Brain pericyte (primary cell): ENCODE data around the gene HLA-DRB1.
"Not testable (repeated sequence)": the region's sequence is repeated elsewhere in the genome, so short reads cannot be mapped to it uniquely, and the experiment has no call there.

Source experiments
- DNase-seq: peaks from one replicate; pipeline ENCODE4 v3.0.0-alpha.2; 2012; ENCODE audit warnings: low read depth, low spot score

HLA-DRB1 gene

DNA sequence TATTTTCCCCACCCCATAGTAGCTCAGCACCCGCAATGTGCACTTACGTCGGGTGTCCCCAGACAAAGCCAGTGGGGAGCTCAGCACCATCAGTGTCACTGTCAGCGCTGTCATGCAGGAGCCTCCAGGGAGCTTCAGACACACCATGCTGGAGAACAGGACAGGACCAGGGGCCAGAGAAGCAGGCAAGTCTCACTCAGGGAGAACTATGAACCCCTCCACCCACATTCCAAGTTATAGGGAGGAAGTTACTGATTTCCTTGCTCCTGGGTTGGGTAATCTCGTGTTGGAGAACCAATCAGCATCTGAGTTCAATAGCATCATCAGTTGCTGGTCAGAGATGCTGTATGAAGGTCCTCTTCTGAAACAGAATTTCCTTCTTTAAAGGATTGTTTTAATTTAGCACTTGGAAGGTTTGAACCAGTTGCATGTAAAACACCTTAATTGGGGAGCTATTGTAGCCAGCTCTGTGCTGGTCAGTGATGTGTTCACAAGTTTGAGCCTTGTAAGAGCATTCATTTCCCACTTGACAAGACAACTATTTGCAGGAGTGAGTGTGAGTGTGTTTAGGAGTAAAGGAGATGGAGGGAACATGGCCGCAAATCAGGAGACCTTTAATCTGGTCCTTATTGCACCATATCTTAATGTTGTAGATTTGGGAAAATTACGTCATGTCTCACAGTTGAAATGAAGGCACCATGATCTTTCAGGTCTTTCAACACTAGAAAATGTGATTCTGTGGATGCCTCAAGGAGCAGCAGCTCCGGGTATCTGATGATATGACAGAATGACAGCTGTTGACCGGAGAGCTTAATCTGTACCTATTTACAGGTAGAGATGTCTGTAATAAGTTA, at the start of gene HLA-DRB1:
HLA-DRB1 (minus strand) TSS at position 253 of the 854 bp plus-strand sequence; CDS start at position 147, 106 bp downstream.
- no peak for DNase-seq

DNA sequence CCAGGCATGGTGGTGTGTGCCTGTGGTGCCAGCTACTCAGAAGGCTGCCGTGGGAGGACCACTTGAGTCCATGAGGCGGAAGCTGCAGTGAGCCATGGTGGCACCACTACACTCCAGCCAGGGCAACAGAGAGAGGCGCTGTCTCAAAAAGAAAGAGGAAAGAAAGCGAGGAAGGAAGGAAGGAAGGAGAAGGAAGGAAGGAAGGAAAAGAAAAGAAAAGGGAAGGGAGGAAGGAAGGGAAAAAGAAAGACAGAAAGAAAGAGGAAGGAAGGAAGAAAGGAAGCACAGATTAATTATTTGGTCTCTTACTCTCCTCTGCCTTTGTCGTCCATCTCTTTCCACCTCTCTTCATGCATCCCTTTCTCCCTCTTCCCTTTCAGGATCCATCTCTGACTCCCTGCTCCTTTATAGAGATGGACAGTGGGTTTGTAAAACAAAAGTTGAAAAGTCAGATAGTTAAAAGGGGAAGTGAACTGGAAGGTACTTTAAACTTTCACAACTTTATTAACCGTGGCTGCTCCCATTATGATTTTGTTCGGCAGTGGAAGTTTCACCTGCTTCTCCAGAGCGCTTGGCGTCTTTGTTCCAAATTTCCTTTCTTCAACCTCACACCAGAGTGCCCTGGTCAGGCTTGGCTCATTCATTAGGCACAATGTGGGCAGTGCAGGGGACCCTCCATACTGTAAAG, 49.0 kb upstream of the HLA-DRB1 start:
- no peak for DNase-seq

DNA sequence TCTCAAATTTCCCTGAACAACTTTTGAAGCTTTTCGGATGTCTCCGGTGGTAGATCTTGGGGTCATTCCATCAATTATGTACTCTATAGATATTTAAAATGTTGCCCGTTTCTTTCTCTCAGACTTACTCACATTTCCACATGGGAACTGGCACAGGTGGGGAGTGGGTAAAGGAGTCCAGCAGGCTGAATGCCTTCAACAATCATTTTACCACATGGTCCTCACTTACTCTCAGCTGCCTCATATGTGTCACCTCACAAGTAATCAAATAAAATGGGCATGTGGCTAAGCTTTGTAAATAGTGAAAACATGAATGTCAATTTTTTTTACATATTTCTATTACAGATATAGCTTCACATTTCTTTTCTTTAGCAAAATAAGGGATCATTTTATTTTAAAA, 48.2 kb upstream of the HLA-DRB1 start:
- no peak for DNase-seq

DNA sequence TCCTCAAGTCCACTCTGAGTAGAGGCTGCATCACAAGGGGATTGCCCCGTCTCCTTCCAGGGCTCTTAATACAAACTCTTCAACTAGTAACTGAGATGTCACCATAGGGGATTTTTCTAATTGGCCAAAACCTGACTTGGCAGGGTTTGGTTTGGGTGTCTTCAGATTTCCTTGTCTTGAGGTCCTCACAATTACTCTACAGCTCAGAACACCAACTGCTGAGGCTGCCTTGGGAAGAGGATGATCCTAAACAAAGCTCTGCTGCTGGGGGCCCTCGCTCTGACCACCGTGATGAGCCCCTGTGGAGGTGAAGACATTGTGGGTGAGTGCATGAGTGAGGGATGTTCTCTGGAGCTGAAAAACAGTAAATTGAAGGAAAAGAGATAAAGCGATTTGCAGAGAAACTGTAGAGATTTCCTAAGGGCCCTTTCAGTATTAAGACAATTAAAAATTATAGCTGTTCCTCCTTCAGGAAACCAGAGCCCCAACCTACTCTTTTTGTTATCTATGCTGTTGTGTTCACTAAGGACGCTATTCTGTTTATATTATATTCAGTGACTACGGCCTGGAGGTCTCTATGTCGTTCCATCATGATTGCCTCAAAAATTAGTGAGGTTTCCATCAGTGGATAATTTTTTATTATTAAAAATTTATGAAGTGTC, 47.7 kb upstream of the HLA-DRB1 start, which contains the start of gene HLA-DQA1:
HLA-DQA1 (plus strand) TSS at position 188 of the 662 bp plus-strand sequence; CDS start at position 241, 53 bp downstream.
- no peak for DNase-seq

DNA sequence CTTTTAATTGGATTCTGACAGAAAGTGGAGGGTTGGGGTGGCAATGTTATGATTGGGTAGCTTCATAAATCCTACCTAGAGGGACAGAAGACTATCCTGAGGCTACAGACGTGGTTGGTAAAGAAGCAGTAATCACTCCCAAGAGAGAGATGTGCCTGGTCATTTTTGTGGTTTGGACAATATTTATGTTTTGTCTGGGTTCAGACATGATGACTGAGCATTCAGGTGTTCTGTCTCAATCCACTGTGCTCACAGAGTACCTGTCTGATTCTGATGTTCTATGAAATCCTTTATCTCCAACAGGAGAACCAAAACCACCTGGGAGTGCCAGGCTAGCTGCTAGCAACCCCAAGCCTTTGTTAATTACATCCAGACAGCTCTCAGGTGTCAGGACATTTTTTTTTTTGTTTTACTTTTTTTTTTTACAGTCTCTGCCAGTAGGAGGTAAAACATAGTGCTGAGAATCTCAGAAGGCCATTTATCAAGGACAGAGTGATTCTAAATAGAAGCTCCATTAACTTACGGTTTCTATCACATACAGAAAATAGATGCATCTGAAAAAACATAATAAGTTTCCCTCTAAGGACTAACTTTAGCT, 46.0 kb upstream of the HLA-DRB1 start:
- DNase-seq = no peak

DNA sequence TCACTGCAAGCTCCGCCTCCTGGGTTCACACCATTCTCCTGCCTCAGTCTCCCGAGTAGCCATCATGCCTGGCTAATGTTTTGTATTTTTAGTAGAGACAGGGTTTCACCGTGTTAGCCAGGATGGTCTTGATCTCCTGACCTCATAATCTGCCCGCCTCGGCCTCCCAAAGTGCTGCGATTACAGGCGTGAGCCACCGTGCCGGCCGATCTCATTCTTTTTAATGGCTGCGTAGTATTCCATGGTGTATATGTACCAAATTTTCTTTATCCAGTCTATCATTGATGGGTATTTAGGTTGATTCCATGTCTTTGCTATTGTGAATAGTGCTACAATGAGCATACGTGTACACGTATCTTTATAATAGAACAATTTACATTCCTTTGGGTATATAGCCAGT, 40.1 kb upstream of the HLA-DRB1 start:
- not testable (repeated sequence) for DNase-seq

DNA sequence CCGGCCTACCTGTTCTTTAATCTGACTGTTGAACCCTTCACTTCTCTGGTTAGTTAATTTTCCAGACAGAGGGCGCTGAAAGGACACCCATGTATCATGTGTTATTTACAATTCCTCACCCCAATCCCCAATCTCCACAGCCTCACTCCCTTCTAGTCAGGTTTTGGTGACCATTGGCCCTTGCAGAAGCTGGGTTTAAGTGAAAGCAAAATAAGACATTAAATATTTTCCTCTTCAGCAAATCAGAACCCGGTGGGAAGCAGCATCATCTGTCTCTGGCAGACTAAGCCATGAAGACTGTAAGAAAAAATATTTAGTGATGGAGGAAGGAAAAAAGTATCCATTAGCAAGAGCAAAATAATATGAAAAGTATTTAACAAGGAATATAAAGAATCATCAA, 38.2 kb upstream of the HLA-DRB1 start:
- DNase-seq = no peak

DNA sequence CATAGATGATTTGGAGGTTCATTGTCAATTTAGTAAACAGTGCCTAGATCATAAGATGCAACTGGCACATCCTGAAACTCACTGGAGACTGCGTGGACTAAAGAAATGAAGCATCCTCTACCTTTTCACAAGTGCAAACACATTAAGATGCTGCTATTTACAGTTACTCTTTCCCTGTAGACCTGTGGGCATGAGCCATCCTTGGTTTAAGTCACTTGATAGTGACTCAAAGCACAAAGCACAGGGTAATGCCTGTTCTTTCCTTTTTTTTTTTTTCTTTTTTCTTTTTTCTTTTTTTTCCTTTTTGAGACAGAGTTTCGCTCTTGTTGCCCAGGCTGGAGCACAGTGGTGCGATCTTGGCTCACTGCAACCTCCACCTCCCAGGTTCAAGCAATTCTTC, 37.6 kb upstream of the HLA-DRB1 start:
- no peak for DNase-seq

DNA sequence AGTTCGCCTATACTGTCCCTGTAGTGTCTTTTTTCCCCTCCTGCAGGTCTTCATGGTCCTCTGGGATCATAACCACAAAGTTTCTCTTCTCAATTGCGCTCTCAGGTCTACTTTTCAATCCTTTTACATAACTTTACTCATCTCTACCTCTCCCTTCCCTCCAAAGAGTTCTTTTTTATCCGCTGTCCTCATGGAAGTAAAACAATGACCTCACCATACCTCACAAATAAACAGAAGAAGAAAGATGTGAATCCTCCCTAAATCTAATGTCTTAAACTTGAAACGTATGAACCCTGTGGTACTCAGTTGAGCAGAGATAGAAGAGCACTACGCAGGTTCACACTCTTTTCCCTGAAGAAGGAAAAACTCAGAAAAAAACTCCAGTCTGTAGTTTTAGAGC, 35.5 kb upstream of the HLA-DRB1 start:
- DNase-seq = no peak

DNA sequence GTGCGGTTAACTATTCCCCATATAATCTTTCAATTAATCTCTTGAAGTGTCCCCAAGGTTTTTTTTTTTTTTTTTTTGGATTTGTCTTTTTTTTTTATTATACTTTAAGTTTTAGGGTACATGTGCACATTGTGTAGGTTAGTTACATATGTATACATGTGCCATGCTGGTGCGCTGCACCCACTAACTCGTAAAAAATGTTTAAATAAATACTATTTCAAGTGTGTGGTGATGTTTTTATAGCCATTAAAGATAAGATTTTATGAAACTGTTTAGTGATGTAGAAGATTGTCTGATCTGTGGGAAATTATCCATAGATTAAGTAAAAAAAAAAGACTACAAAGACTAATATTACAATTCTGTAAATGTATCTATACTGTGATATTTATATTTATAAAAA, 34.9 kb upstream of the HLA-DRB1 start:
- DNase-seq = no peak

DNA sequence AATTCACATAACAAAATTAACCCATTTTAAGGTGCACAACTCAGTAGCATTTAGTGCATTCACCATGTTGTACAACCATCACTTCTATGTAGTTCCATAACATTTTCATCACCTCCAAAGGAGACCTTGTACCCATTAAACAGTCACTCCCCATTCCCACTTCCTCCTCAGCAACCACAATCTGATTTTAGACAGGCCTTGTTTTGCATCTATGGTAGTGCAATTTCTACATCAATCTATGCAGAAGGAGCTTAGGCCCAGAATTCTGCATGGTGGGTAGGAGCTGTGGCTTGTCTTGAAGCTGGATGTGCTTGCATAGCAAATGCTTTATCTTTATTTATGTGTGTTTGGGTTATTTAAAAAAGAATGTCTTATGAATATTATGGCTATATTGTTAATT, 34.0 kb upstream of the HLA-DRB1 start:
- DNase-seq = no peak

DNA sequence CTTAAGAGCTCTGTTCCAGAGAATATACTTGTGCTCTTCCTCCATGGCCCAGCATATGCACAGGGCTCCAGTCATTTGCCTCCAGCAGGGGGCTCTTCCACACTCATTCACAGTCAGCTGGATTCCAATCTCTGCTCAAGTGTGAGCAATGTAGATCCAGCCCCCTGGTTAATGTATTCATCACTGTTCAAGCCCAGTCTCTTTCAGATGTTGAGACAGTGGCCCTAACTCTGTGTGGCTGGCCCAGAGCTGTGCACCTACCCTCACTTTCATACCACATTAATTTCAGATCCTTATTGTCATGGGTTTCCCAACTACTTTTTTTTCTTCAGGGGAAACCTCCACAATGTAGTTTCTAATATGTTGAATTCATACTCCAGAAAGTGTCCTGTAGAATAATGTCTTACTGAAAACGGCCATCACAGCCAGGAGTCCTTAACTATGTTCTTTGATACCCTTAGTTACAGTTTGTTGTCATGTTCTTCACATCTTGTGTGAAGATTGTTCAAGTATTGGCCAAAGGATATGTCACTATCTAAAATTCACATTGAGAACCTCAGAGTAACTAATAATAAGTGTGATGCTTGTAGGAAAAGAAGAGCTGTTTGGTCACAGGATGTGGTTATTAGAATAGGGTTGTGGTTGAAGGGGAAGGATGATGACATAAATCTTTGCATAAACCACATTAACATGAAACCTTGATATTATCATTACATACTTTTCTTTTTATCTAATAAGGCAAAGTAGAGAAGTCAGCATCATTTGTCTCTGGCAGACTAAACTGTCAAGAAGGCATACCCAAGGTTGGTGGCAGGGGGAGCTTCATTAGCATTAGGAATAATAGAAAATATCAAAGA, 33.1 kb upstream of the HLA-DRB1 start:
- no peak for DNase-seq

DNA sequence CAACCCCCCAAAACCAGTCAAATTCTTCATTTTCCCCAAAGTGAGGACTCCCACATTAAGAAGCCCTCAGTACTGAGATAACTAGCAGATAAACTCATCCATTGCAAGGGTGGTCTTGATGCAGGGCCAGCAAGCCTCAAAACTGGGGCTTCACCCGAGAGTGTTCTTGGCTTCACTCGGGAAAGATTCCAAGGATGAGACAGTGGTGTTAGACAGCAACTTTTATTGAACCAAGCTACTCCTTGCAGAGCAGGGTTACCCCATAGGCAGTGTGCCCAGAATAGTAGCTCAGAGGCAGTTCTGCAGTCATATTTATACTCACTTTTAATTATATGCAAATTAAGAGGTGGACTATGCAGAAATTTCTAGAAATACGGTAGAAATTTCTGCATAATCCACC, 31.7 kb upstream of the HLA-DRB1 start:
- no peak for DNase-seq

DNA sequence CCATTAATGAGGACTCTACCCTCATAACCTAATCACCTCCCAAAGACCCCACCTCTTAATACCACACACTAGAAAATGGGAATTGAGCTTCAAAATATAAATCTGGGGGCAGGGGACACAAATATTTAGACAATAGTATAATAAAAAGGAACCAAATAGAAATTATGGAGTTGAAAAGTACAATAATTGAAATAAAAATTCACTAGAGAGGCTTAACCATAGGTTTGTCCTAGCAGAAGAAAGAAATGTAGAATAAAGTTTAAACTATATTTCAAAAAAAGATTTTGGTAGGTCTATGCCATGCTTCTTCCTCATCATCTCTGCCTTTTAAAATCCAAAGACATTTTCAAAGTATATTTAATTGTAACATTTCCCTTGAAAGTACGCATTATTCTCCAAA, 28.1 kb upstream of the HLA-DRB1 start:
- no peak for DNase-seq

DNA sequence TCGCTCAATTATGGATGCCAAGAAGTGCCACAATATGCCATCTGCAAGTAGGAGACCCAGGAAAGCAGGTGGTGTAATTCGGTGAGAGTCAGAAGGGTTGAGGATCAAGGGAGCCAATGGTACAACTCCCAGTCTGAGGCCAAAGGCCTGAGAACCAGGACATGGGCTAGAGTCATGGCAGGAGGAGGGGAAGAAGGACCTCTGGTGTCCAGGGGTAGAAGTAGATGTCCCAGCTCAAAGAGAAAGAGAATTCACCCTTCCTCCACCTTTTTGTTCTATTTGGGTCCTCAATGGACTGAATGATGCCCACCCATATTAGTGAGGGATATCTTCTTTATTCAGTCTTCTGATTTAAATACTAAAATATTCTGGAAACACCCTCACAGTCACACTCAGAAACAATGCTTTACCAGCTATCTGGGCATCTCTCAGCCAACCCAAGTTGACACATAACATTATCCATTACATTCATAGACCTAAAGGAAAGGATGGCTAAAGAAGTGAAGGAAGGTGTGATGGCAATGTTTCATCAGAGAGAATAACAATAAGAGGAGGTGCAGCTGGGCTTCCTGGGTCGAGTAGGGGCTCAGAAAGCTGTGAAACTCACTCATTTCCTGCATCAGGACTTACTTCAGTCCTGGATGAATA, 26.4 kb upstream of the HLA-DRB1 start:
- no peak for DNase-seq

DNA sequence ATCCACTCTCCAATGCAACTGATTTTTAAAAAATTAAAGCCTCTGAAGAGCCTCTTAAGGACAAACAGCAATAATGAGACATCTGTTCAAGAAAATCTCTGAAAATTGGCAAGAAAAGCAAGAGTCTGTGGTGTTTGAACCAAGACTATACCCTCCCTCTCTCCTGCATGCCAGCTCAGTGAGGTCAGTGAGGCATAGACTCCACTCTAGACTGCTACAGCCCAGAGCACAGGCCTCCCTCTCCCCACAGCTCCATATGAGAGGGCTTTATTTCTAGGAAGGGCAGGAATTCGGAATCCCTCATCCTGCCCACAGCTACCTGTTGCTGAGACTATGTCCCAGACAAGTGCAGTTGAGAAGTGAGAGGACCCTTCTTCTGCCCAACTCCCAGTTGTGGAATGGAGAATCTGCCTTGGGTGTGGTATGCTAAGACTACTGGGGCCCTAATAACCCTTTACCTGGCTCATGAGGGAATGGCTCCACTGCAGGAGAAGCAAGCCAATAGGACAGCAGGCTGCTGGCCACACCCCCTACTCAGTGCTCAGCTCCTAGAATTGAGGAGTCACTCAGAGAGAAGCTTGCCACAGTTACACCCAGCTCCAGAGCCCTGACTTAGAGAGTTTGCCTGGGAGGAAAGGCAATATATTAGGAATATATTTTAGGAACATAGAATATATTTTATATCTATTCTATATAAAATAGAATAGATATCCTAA, 24.9 kb upstream of the HLA-DRB1 start:
- DNase-seq = no peak

DNA sequence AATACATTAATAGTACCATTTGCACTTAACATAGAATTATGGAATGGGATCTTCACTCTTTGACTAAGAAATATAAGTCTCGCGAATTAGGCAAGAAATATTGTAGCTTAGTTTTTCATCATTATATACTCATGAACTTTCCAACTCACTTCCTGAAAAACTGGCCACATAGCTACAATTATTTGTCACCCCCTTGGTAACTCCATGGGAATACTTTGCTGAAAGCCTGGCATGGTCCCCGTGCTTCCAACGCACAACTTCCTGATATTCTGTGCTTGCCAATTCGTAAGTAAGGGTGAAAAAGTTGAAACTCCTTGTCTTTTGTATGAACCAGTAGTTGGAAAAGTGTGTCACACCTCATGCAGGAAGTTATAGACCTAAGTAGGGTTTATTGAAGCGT, 23.8 kb upstream of the HLA-DRB1 start:
- DNase-seq = no peak

DNA sequence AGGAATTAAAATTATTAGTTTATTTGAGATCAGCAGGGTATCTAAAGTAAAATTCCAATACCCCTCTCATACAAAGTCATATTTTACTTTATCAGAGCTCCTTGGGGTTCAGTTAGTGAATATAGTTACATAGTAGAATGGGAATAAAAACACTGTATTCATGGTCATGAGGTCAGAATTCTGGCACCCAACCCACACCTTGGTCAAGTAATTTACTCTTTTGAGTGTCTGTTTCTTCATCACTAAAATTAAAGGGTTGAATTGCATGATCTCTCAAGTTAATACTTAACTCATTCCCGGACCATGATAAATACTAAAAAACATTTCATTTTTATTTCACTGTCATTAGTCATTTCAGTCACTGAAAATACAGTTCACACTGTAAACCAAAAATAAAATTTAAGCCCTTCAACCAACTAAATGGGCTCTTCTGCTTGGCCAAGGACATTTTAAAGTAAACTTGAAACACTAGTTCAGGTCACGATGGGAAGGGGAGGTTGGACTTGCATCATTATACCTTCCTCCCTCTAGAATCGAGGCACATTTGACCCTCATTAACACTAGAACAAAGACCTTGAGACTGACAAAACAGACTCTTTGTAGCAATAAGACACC, 21.1 kb upstream of the HLA-DRB1 start:
- DNase-seq = no peak
